T-helper 1 cell treated with Interleukin-12 subunit alpha and Interleukin-12 subunit beta and Interleukin-4 antibody, amounts not matched to agents 30 ng/mL and 1 ng/mL, for 36 hours (primary cell): ENCODE data around the gene AGAP3. TPM values are rescaled to one million over a fixed set of nuclear protein-coding genes. Genes with fewer than 3 reads are reported as not detected.

Experiments used
- intact Hi-C: fragments of 100-400 bp; cut with micrococcal nuclease; formaldehyde crosslinking; loops from one replicate; pipeline ENCODE4 v1.15.1; 2024
- total RNA-seq: library from RNA; stranded (reverse); gene quantifications from 2 replicates; pipeline ENCODE4 v1.2.3, GENCODE V29; 2022

AGAP3 gene
- total RNA-seq, 1 donor from 2014 or later: 25.4 TPM

- intact Hi-C loops: no loop called here
These were observed 12.3 kb upstream of the AGAP3 start for GRCh38 chr7:151073990-151074389.

GRCh38 chr7:151074817-151075661 lies 11.2 kb upstream of the AGAP3 start:
- intact Hi-C loops: no loop called here

- intact Hi-C loops: no loop called here
These were observed 10.7 kb upstream of the AGAP3 start for GRCh38 chr7:151075662-151075971.

DNA sequence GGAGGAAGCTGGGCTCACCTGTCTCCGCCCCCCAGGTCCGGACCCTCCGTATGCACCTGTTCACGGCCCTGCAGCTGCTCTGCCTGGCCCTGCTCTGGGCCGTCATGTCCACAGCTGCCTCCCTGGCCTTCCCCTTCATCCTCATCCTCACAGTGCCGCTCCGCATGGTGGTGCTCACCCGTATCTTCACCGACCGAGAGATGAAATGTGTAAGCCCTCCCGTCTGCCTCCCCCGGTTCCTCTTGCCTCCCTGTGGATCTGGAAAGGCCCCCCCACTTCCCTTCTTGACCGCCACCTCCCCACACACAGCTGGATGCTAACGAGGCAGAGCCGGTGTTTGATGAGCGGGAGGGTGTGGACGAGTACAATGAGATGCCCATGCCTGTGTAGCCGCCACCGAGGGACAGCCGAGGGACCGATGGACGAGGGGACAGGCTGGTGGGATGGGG lies 10.3 kb upstream of the AGAP3 start:
- intact Hi-C loops: no loop called here

DNA sequence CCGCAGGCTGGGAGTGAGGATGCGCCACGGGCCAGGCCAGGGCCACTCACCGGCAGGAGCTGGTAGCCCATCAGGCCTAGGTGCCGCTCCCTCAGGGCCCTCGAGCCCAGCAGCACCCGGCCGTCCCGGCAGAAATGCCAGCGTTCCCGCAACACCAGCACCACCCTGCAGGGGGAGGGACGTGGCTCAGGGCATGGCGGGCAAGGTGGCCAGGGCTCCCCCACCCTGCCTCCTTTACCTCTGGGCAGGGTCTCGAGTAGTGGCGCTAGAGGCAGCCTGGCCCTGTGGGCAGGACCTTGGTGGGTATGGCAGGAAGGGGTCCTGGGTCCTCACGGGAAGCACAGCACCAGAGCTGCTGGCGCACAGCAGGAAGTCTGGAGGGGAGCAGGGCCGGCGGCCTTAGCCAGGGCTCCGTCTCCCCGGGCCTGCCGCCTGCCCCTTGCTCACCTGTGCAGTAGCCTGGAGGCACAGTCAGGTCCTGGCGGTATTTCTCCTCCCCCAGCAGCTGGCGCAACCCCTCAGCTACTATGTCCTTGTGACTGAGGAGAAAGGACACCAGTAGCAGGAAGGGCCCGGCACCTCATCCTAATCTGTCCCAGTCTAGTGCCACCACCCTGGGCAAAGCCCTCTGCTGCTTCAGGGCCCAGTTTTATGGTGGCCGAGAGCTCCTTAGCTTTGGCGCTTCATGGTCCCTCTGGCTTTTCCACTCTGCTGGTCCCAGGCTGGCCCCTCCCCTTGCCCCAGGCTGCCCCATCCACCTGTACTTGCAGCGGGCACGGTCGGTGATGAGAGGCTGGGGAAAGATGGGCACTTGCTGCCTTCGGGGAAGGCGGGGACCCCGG lies 9.2 kb upstream of the AGAP3 start:
- intact Hi-C loops: no loop called here

- intact Hi-C loops: no loop called here
These were observed 8.5 kb upstream of the AGAP3 start for GRCh38 chr7:151077705-151078232.

DNA sequence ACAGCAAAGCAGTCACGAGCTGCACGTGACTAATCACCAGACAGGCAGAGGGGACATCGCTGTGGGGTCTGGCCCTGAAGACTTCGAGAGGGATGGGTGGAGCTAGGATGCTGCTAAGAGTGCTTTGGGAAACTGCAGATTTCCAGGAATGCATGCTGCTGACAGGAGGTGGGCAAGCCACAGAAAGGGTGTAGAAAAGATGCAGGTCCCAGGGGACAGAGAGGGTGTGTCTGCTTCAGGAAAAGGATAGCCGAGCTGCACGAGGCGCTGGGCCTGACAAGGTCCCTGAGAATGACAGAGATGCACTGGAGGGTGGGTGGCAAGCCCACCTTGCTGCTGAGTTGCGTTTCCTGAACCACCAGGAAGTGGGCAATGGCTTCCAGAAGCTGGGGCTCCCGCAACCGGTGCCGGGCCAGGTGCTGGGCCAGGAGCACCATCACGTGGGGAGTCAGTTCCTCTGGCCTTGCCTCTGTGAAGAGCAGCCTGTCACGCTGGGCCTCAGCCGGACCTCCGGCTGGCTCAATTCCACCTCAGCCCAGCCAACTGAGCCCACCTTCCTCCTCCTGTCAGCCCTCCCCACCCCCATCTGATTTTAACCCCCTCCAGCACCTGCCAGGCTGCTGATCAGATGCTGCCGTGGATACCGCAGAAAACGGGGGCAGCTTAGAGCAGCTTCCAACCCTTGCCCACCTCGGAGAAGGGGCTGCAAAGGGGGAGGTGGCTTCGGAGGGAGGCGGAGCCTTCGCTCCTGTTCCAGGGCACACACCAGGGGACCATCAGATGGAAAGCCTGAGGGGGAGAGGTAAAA lies 7.8 kb upstream of the AGAP3 start:
- intact Hi-C loops: no loop called here

- intact Hi-C loops: no loop called here
These were observed 6.9 kb upstream of the AGAP3 start for GRCh38 chr7:151079199-151079910.

DNA sequence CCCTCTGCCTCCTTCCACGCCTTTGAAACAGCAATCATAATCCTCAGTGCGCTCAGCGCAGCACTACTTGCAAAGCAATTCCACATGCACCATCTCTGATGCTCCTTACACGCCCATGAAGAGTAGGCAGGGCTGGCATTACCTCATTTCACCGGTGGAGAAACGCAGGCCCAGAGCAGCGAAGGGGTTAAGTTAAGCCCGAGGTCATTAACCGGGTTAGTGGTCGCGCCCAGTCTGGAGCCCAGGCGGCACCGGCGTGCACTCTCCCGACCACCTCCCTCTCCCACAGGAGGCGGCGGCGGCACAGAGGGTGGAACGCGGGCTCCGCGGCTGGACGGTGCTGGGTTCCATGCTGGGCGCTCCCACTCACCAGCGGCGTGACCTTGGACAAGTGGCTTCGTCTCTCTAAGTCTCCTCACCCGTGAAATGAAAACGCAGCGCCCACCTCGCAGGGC lies 6.2 kb upstream of the AGAP3 start:
- intact Hi-C loops: loop anchor here (1.0 to 10.0 kb wide), 8 partner anchors 22 to 1885 kb away; partner anchors contain the start of genes ACTR3C, LRRC61, ZNF282 and ZNF467

GRCh38 chr7:151080522-151081169 lies 5.6 kb upstream of the AGAP3 start, which contains the start of gene FASTK:
Gene FASTK, minus strand, starts transcription at chr7:151080809. Its CDS starts 43 bp downstream, at chr7:151080766.
- intact Hi-C loops: loop anchor here (1.0 to 10.0 kb wide), 8 partner anchors 22 to 1886 kb away; partner anchors contain the start of genes ACTR3C, LRRC61, ZNF282 and ZNF467

DNA sequence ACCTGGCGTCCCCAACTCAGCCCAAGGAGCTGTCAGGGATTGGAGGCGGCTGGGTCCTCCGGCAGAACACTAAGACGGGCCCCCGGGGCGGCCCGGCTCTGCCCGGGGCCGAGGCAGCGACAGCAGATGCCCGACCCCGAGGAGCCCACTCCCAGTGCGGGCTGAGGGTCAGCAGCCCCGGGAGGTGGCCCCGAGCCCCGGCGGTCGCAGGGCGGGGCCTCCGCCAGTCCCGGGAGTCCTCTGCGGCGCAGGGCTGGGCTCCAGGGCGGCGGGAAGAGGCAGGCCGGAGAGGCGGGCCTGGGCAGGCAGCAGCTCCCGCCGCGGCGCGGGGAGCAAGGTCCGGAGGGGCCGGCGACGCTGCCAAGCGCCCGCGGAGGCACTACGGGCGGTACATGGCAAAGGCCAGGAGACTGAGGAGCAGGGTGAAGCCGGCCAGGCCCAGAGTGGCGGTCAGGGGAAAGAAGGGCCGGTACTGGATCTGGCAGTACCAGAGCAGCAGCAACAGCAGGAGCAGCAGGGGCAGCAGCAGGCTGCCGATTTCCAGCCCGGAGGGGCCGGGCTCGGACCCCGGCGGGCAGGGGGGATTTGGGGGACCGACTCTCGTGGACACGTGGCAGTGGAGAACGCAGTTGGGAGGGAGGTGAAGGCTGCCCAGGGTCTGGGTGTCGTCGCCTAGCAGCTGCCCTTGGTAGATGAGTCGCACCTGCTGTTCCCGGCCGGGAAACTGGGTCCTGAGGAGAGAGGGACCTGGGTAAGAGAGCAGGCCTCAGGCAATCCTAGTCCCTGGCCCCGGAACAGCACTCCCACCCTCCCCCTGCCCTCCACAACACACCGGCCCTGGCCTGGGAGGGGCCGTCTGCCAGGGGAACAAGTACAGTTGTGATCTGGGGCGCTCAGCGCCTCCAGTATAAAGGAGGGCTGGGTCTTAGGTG lies 4.8 kb upstream of the AGAP3 start:
- intact Hi-C loops: loop anchor here (5.0 to 10.0 kb wide), 4 partner anchors 707 to 1887 kb away; partner anchors contain the start of genes ACTR3C, LRRC61, ZNF282 and ZNF467

DNA sequence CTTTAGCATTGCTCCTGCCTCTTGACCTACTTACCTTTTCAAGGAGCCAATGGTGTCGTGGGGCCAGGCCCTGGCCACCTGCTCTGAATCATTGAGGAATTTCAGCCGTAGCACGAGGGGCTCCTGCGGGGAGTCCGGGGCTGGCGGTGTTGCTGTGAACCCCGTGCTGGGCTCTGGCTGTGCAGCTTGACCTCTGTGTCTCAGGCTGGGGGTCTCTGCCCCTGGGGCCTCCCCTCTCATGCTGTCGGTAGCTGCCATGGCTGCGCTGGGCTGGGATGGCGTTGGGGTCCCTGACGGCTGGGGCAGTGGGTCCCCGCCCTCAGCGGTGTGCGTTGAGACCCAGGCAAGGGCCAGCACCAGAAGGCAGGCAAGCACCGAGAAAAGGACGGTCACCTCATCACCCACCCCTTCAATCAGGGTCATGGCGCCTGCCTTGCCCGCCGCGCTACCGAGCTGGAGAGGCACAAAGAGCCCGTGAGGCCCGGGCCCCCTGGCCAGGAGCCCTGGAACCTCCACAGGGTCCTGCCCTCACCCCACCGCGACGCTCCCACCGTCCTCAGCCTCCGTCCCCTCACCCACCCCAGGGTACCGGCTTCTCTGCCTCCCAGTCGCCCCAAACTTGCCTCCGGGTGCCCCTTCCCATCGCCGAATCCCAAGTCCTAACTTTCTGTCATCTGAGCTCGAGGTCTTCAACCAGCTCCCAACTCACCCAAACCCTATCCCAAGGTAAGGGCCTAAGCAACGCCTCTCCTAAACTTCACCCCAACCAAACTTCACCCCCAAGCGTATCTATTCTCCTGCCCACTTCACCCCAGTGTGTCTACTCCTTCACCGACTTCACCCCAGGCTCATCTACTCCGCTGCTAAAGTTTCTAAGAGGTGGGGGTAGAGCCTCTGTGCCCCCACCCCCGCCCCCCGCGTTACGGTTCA lies 3.9 kb upstream of the AGAP3 start:
- intact Hi-C loops: loop anchor here (1.0 to 10.0 kb wide), 9 partner anchors 54 to 1888 kb away; partner anchors contain the start of genes ABCB8, ABCF2, ACTR3C and ATP6V0E2

- intact Hi-C loops: loop anchor here (1.0 to 10.0 kb wide), 9 partner anchors 55 to 1888 kb away; partner anchors contain the start of genes ABCB8, ABCF2, ACTR3C and ATP6V0E2
These were observed 3.0 kb upstream of the AGAP3 start, which contains the start of gene TMUB1 for GRCh38 chr7:151083071-151083823. Gene TMUB1, minus strand, starts transcription at chr7:151083493. Its CDS starts 930 bp downstream, at chr7:151082563.

GRCh38 chr7:151083824-151084160 lies 2.5 kb upstream of the AGAP3 start:
- intact Hi-C loops: loop anchor here (1.0 to 10.0 kb wide), 9 partner anchors 55 to 1889 kb away; partner anchors contain the start of genes ABCB8, ABCF2, ACTR3C and ATP6V0E2

GRCh38 chr7:151085329-151085690 lies 965 bp upstream of the AGAP3 start:
- intact Hi-C loops: loop anchor here (10.0 kb wide), 2 partner anchors 711 to 1891 kb away; partner anchors contain the start of genes ZNF282 and ZNF775

DNA sequence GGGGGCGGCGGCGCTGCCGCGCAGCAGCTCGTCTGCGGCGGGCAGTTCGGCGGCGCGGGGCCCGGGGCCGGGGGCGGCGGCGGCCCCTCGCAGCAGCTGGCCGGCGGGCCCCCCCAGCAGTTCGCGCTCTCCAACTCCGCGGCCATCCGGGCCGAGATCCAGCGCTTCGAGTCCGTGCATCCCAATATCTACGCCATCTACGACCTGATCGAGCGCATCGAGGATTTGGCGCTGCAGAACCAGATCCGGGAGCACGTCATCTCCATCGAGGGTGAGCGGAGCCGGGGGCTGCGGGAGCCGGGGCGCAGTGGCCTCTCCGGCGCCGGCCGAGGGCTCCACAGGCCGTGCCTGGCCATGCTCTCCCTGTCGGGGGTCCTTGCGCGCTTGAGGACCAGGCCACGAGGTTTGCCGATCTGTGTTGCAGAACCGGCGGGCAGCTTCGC lies 548 bp downstream of the AGAP3 start:
- intact Hi-C loops: loop anchor here (1.0 to 10.0 kb wide), 5 partner anchors 24 to 1892 kb away; partner anchors contain the start of genes CHPF2, ZNF282 and ZNF775
